GM18511 (cell line): Measurements from ENCODE around the gene PLGRKT.
"Not testable (repeated sequence)": the region's sequence is repeated elsewhere in the genome, so short reads cannot be mapped to it uniquely, and the experiment has no call there.

Experiments used
- ATAC-seq: cut with Tn5 transposase; IDR thresholded peaks from one replicate; pipeline ENCODE4 v1.9.1; 2021; ENCODE audit warnings: mild to moderate bottlenecking, moderate library complexity; ENCODE audit not compliant: unreplicated experiment

PLGRKT gene

GRCh38 chr9:5453004-5453403 lies 15.3 kb upstream of the PLGRKT start:
- no peak for ATAC-seq

GRCh38 chr9:5452286-5452609 lies 14.5 kb upstream of the PLGRKT start:
- no peak for ATAC-seq

- ATAC-seq = peak; percentile 72
Measured at GRCh38 chr9:5450359-5451091, 12.8 kb upstream of the PLGRKT start, which contains the start of gene CD274. Gene CD274, plus strand, starts transcription at chr9:5450542. Its CDS starts 5,572 bp downstream, at chr9:5456114.

GRCh38 chr9:5449521-5450358 lies 12.0 kb upstream of the PLGRKT start:
- no peak for ATAC-seq

GRCh38 chr9:5448461-5449435 lies 11.0 kb upstream of the PLGRKT start:
- no peak for ATAC-seq

- no peak for ATAC-seq
Measured at GRCh38 chr9:5448016-5448415, 10.3 kb upstream of the PLGRKT start.

GRCh38 chr9:5447337-5447736 lies 9.6 kb upstream of the PLGRKT start:
- ATAC-seq = no peak

GRCh38 chr9:5446451-5447236 lies 8.9 kb upstream of the PLGRKT start:
- no peak for ATAC-seq

- ATAC-seq = no peak
Measured at GRCh38 chr9:5445886-5446285, 8.2 kb upstream of the PLGRKT start.

- not testable (repeated sequence) for ATAC-seq
Measured at GRCh38 chr9:5445096-5445495, 7.4 kb upstream of the PLGRKT start.

- no peak for ATAC-seq
Measured at GRCh38 chr9:5443850-5444249, 6.1 kb upstream of the PLGRKT start.

- ATAC-seq = no peak
Measured at GRCh38 chr9:5442400-5443011, 4.8 kb upstream of the PLGRKT start.

GRCh38 chr9:5441043-5441442 lies 3.3 kb upstream of the PLGRKT start:
- ATAC-seq = no peak

- ATAC-seq = no peak
Measured at GRCh38 chr9:5440426-5440825, 2.7 kb upstream of the PLGRKT start.

- peak; percentile 69 for ATAC-seq
Measured at GRCh38 chr9:5438301-5439162, 807 bp upstream of the PLGRKT start.

GRCh38 chr9:5436441-5436840 lies 1.3 kb downstream of the PLGRKT start:
- no peak for ATAC-seq

- no peak for ATAC-seq
Measured at GRCh38 chr9:5435912-5436311, 1.8 kb downstream of the PLGRKT start.

- ATAC-seq = not testable (repeated sequence)
Measured at GRCh38 chr9:5433841-5434810, 3.6 kb downstream of the PLGRKT start.
